Stomach (tissue), 9 donors: ENCODE measurements around the gene PTPRCAP. TPM values are rescaled to one million over a fixed set of nuclear protein-coding genes. Genes with fewer than 3 reads are reported as not detected.

Experiments used
- DNase-seq, 2 donors: peaks; one replicate each; pipeline versions ENCODE4 v3.0.0 to v3.0.0-alpha.2; 2013 to 2019
- H3K27ac ChIP-seq, 5 donors: fragments of 200-600 bp in 4 of 5; sonication (generic) in 4 of 5; one replicate each; pipeline ENCODE4 v1.5.1; 2013 to 2019; ENCODE audit warnings: mild to moderate bottlenecking in 1 of 5, moderate library complexity in 1 of 5
- H3K27me3 ChIP-seq, 3 donors: fragments of 200-600 bp; sonication (generic); one replicate each; pipeline ENCODE4 v1.5.1; 2017 to 2019; ENCODE audit warnings: mixed run types in 1 of 3
- H3K36me3 ChIP-seq, 4 donors: fragments of 200-600 bp; sonication (generic); 1 replicate in 3 of 4; 2 replicates in 1 of 4; pipeline ENCODE4 v1.5.1; 2016 to 2019
- H3K4me1 ChIP-seq, 4 donors: fragments of 200-600 bp; sonication (generic); one replicate each; pipeline ENCODE4 v1.5.1; 2016 to 2019
- H3K4me3 ChIP-seq, 4 donors: fragments of 200-600 bp; sonication (generic) in 3 of 4; one replicate each; pipeline ENCODE4 v1.5.1; 2016 to 2019; ENCODE audit warnings: mild to moderate bottlenecking in 1 of 4
- H3K9me3 ChIP-seq, 4 donors: fragments of 200-600 bp; sonication (generic); one replicate each; pipeline ENCODE4 v1.5.1; 2016 to 2019
- CTCF ChIP-seq, 7 experiments: fragments of 450-650 bp in 4 of 7; fragments of 200-600 bp in 3 of 7; sonication (generic) in 3 of 7; IDR thresholded peaks; one replicate each; pipeline ENCODE4 v1.5.1; 2016 to 2019; ENCODE audit warnings: antibody characterized with exemption in 7 of 7, control low read depth in 2 of 7, mild to moderate bottlenecking in 1 of 7
- EP300 ChIP-seq: sonication (generic); formaldehyde crosslinking; IDR thresholded peaks from one replicate; pipeline ENCODE4 v1.6.1; 2017; ENCODE audit warnings: antibody characterized with exemption
- POLR2A ChIP-seq, 4 donors: fragments of 450-650 bp; IDR thresholded peaks; one replicate each; pipeline ENCODE4 v1.6.1; 2016; ENCODE audit warnings: antibody characterized with exemption in 4 of 4, control low read depth in 2 of 4, mild to moderate bottlenecking in 1 of 4, moderate library complexity in 1 of 4
- POLR2AphosphoS5 ChIP-seq, 3 donors: sonication (generic); formaldehyde crosslinking; IDR thresholded peaks; one replicate each; pipeline ENCODE4 v1.6.1; 2016; ENCODE audit warnings: antibody characterized with exemption in 3 of 3
- WGBS, 5 donors: extraction: QIAGEN DNeasy Blood & Tissue Kit in 3 of 5; methylation state at CpG; one replicate each; pipeline versions ENCODE4 v1.1.5 to v1.1.7; 2013 to 2018; 5-methylcytosine and 5-hydroxymethylcytosine counted together
- intact Hi-C: fragments of 100-400 bp; cut with DNase I; formaldehyde crosslinking; loops from one replicate; pipeline ENCODE4 v1.15.1; 2023; ENCODE audit warnings: low total_unique reads
- polyA plus RNA-seq, 3 donors: library from polyadenylated mRNA; stranded (reverse); fragments of 200-250 nt; gene quantifications; one replicate each; pipeline ENCODE4 v1.2.3, GENCODE V29; 2013
- total RNA-seq, 5 donors: library from RNA; depleted of rRNA; stranded (reverse); fragments of >200 nt; gene quantifications; one replicate each; pipeline versions ENCODE4 v1.1.0 to v1.2.3, GENCODE V29; 2014 to 2016
- donor health status: healthy with polysubstance abuse.
- donor health status: Bipolar disorder and iron deficiency.
- donor health status: healthy.

PTPRCAP gene
- total and polyA plus RNA-seq, 8 donors, result 1.7 to 25.3 (median 9.9) TPM; not detected in 2

GRCh38 chr11:67465189-67465510, 27.7 kb upstream of the PTPRCAP start:
- no peaks in the 10 kb centered on the region for H3K27me3 ChIP-seq
- H3K36me3 ChIP-seq, result peaks cover 0 to 5% (median 2%) of the 10 kb centered on the region in 4 donors
- TF ChIP-seq CTCF (IDR thresholded peaks at IDR 0.05) (no peak), POLR2AphosphoS5 (IDR thresholded peaks at IDR 0.05) (peak in 1 of 3 donors; percentile 54)
- peak overlapping the region; percentile 54 to 69 (median 60) for H3K4me3 ChIP-seq
- H3K9me3 ChIP-seq, result no peaks in the 10 kb centered on the region
- 27 to 45% (median 29%) methylated on average over 3 of the region's 3 CpGs for WGBS, 5 donors
- intact Hi-C loops, result no loop called here
- peaks cover 37 to 58% (median 55%) of the 10 kb centered on the region in 4 donors for H3K4me1 ChIP-seq
- peak; percentile 51 to 55 for DNase-seq
- peak overlapping the region; percentile 90 to 98 (median 95) for H3K27ac ChIP-seq

GRCh38 chr11:67464411-67465188, 27.1 kb upstream of the PTPRCAP start:
- Histone ChIP-seq H3K27ac (peak overlapping the region; percentile 90 to 98 (median 95)), H3K9me3 (no peaks in the 10 kb centered on the region), H3K27me3 (no peaks in the 10 kb centered on the region), H3K36me3 (peaks cover 0 to 5% (median 2%) of the 10 kb centered on the region in 4 donors), H3K4me3 (peak overlapping the region; percentile 54 to 69 (median 60)), H3K4me1 (peaks cover 33 to 52% (median 51%) of the 10 kb centered on the region in 4 donors)
- WGBS, 5 donors, result 12 to 26% (median 13%) methylated on average over 23 to 56 of the region's 56 CpGs
- peak; percentile 94 to 95 for DNase-seq
- intact Hi-C loops, result no loop called here
- TF ChIP-seq POLR2AphosphoS5 (IDR thresholded peaks at IDR 0.05) (peak in 2 of 3 donors; percentile 86 to 90), CTCF (IDR thresholded peaks at IDR 0.05) (no peak), EP300 (no peak), POLR2A (IDR thresholded peaks at IDR 0.05) (peak in 1 of 4 donors; percentile 49)

- 69 to 84% (median 80%) methylated on average over 12 to 20 of the region's 20 CpGs for WGBS, 5 donors
- DNase-seq, result peak; percentile 48 to 54
- H3K27me3 ChIP-seq, result no peaks in the 10 kb centered on the region
- peaks cover 31 to 49% (median 47%) of the 10 kb centered on the region in 4 donors for H3K4me1 ChIP-seq
- no peaks in the 10 kb centered on the region for H3K9me3 ChIP-seq
- TF ChIP-seq EP300 (no peak), POLR2AphosphoS5 (IDR thresholded peaks at IDR 0.05) (peak in 2 of 3 donors; percentile 27 to 36), CTCF (IDR thresholded peaks at IDR 0.05) (no peak)
- H3K4me3 ChIP-seq, result peak overlapping the region; percentile 54 to 69 (median 60)
- H3K36me3 ChIP-seq, result peaks cover 0 to 5% (median 2%) of the 10 kb centered on the region in 4 donors
- H3K27ac ChIP-seq, result peak overlapping the region; percentile 79 to 96 (median 94)
- intact Hi-C loops, result no loop called here
Measured at GRCh38 chr11:67463680-67464410, 26.4 kb upstream of the PTPRCAP start.

- Histone ChIP-seq H3K27ac (peak overlapping the region in 2 of 5 donors; percentile 94 to 96), H3K4me1 (peaks cover 28 to 45% (median 43%) of the 10 kb centered on the region in 4 donors), H3K9me3 (no peaks in the 10 kb centered on the region), H3K36me3 (peaks cover 0 to 5% (median 2%) of the 10 kb centered on the region in 4 donors), H3K27me3 (no peaks in the 10 kb centered on the region), H3K4me3 (no peak overlapping the region)
- TF ChIP-seq EP300 (no peak), POLR2A (IDR thresholded peaks at IDR 0.05) (no peak), CTCF (IDR thresholded peaks at IDR 0.05) (no peak), POLR2AphosphoS5 (IDR thresholded peaks at IDR 0.05) (no peak)
- no peak for DNase-seq
- intact Hi-C loops, result no loop called here
- 82 to 91% (median 85%) methylated on average over 8 to 10 of the region's 10 CpGs for WGBS, 5 donors
Measured at GRCh38 chr11:67463186-67463585, 25.7 kb upstream of the PTPRCAP start.
